NCI-H1694 treated with DMSO at 0.1 percent for 48 hours (cell line): ENCODE data around the gene ZC3H6.
"Not testable (repeated sequence)": the region's sequence is repeated elsewhere in the genome, so short reads cannot be mapped to it uniquely, and the experiment has no call there.

Experiments used
- DNase-seq: peaks from one replicate; lab custom pipeline; 2025; lab: John Stamatoyannopoulos, UW

ZC3H6 gene

GRCh38 chr2:112321375-112322320, 46.3 kb downstream of the ZC3H6 start:
- DNase-seq: no peak

GRCh38 chr2:112322919-112323318, 47.5 kb downstream of the ZC3H6 start:
- DNase-seq: no peak

GRCh38 chr2:112332123-112332696, 56.8 kb downstream of the ZC3H6 start:
- no peak for DNase-seq

- no peak for DNase-seq
These were observed 60.2 kb downstream of the ZC3H6 start for GRCh38 chr2:112335600-112335999.

GRCh38 chr2:112339986-112340385, 64.6 kb downstream of the ZC3H6 start:
- DNase-seq: no peak

- DNase-seq: no peak
These were observed 65.3 kb downstream of the ZC3H6 start for GRCh38 chr2:112340475-112341267.

GRCh38 chr2:112342067-112342550, 66.7 kb downstream of the ZC3H6 start:
- DNase-seq: no peak

GRCh38 chr2:112343827-112344585, 68.6 kb downstream of the ZC3H6 start:
- no peak for DNase-seq

- no peak for DNase-seq
These were observed 69.9 kb downstream of the ZC3H6 start for GRCh38 chr2:112345030-112346027.

GRCh38 chr2:112352292-112352691, 76.9 kb downstream of the ZC3H6 start:
- DNase-seq: not testable (repeated sequence)

- DNase-seq: not testable (repeated sequence)
These were observed 77.6 kb downstream of the ZC3H6 start for GRCh38 chr2:112352809-112353603.

- DNase-seq: not testable (repeated sequence)
These were observed 78.9 kb downstream of the ZC3H6 start for GRCh38 chr2:112354335-112354734.

- not testable (repeated sequence) for DNase-seq
These were observed 84.7 kb downstream of the ZC3H6 start for GRCh38 chr2:112360055-112360454.
